Esophagus muscularis mucosa (tissue), 3 donors: ENCODE measurements around the gene WDFY4.

Experiments
- CTCF ChIP-seq, 3 experiments: fragments of 200-600 bp in 2 of 3; fragments of 450-650 bp in 1 of 3; sonication (generic) in 2 of 3; IDR thresholded peaks; one replicate each; pipeline ENCODE4 v1.5.1; 2017 to 2019; ENCODE audit warnings: antibody characterized with exemption in 3 of 3, mild to moderate bottlenecking in 2 of 3, moderate library complexity in 1 of 3
- EP300 ChIP-seq: sonication (generic); formaldehyde crosslinking; IDR thresholded peaks from one replicate; pipeline ENCODE4 v1.6.1; 2017; ENCODE audit warnings: antibody characterized with exemption

- no peak for TF ChIP-seq CTCF (IDR thresholded peaks at IDR 0.05)
- TF ChIP-seq EP300 = no peak
These were observed 155.4 kb downstream of the WDFY4 start for GRCh38 chr10:48839809-48840679.
